Heart left ventricle (tissue), 16 donors: Measurements from ENCODE around the gene ITPRID1. TPM values are rescaled to one million over a fixed set of nuclear protein-coding genes. Genes with fewer than 3 reads are reported as not detected.

Experiments used
- ATAC-seq, 4 donors: fragments of 200-7000 bp; cut with Tn5 transposase; one replicate each; pipeline ENCODE4 v1.9.1; 2020 to 2022; ENCODE audit warnings: moderate library complexity in 4 of 4, mild to moderate bottlenecking in 3 of 4, moderate number of reproducible peaks in 1 of 4
- DNase-seq, 5 donors: peaks; one replicate each; pipeline ENCODE4 v3.0.0-alpha.2; 2020
- H3K27ac ChIP-seq, 12 donors: fragments of 200-600 bp; sonication (generic) in 4 of 12; one replicate each; pipeline versions ENCODE4 v1.5.0 to v1.8.0; 2016 to 2022; ENCODE audit warnings: mild to moderate bottlenecking in 2 of 12
- H3K27me3 ChIP-seq, 9 donors: fragments of 200-600 bp; sonication (generic) in 2 of 9; one replicate each; pipeline versions ENCODE4 v1.5.1 to v1.8.0; 2016 to 2022; ENCODE audit warnings: mild to moderate bottlenecking in 3 of 9
- H3K36me3 ChIP-seq, 9 donors: fragments of 200-600 bp; sonication (generic) in 2 of 9; one replicate each; pipeline versions ENCODE4 v1.5.0 to v1.8.0; 2018 to 2022; ENCODE audit warnings: mild to moderate bottlenecking in 2 of 9
- H3K4me1 ChIP-seq, 12 donors: fragments of 200-600 bp; sonication (generic) in 4 of 12; one replicate each; pipeline versions ENCODE4 v1.5.0 to v1.8.0; 2016 to 2022; ENCODE audit warnings: mild to moderate bottlenecking in 3 of 12
- H3K4me3 ChIP-seq, 12 donors: fragments of 200-600 bp; sonication (generic) in 4 of 12; one replicate each; pipeline versions ENCODE4 v1.5.0 to v1.8.0; 2017 to 2022; ENCODE audit warnings: mild to moderate bottlenecking in 9 of 12, moderate library complexity in 4 of 12
- H3K9me3 ChIP-seq, 12 donors: fragments of 200-600 bp; sonication (generic) in 4 of 12; one replicate each; pipeline versions ENCODE4 v1.5.0 to v1.8.0; 2016 to 2022; ENCODE audit warnings: mild to moderate bottlenecking in 1 of 12
- POLR2A ChIP-seq, 2 donors: fragments of 450-650 bp; IDR thresholded peaks; one replicate each; pipeline ENCODE4 v1.6.1; 2017; ENCODE audit warnings: antibody characterized with exemption in 2 of 2, mild to moderate bottlenecking in 2 of 2, moderate library complexity in 2 of 2
- WGBS, 4 donors: extraction: QIAGEN DNeasy Blood & Tissue Kit in 2 of 4; methylation state at CpG; one replicate each; pipeline versions ENCODE4 v1.1.5 to v1.1.7; 2013 to 2018; 5-methylcytosine and 5-hydroxymethylcytosine counted together
- intact Hi-C, 10 donors: fragments of 100-400 bp; cut with DNase I; formaldehyde crosslinking; loops; one replicate each; pipeline versions ENCODE4 v1.11.1 to v1.14.2; 2022
- polyA plus RNA-seq, 2 donors: library from polyadenylated mRNA; stranded (reverse); fragments of 200-250 nt; gene quantifications; one replicate each; pipeline ENCODE4 v1.2.3, GENCODE V29; 2013
- total RNA-seq, 9 donors: library from RNA; depleted of rRNA in 2 of 9; stranded (reverse); fragments of >200 nt in 2 of 9; fragmentation: NEBNext Ultra II Directional in 3 of 9; extraction: Animal tissue kit (Norgen Biotek cat#: 25700) in 3 of 9; gene quantifications; one replicate each; pipeline versions ENCODE4 v1.1.0 to v1.2.4, GENCODE V29; 2016 to 2023
- TF ChIP-seq, protein P1 (sequence below), 12 donors: fragments of 200-600 bp; sonication (generic) in 4 of 12; IDR thresholded peaks; one replicate each; pipeline versions ENCODE4 v1.5.0 to v1.8.0; 2018 to 2022; ENCODE audit warnings: antibody characterized with exemption in 12 of 12, mild to moderate bottlenecking in 5 of 12
- donor health status: ischemic (EF 13 %, LVEDD 7.1; RV severe dilation, severe dysfunction).
- donor health status: healthy with polysubstance abuse.
- donor health status: DM: no; HTN: yes; CAD: no.
- donor health status: DM: no; HTN: no; CAD: no.
- donor health status: ischemic (EF 25% LVEDD 6.9; RV normal size, moderate dysfunction).
- donor health status: ischemic (EF 25% LVEDD 5.7; RV mildly dilated, moderate dysfunction).
- donor health status: healthy.
- donor health status: DM: yes; HTN: yes; CAD: no.
- donor health status: ischemic (EF 35%, LVEDD 5.7; RV mildly dilated, moderate dysfunction).
- donor health status: nonischemic (EF 11% LVEDD 7.7; RV severe dilation, severe dysfunction).
- donor health status: DM: yes; HTN: yes; CAD: no.
- donor health status: PGD.
- donor health status: ischemic (EF 29% LVEDD 5.4; RV normal size, mild dysfunction).
- donor health status: nonischemic (EF 23%, LVEDD 6.1; RV moderate dilation, normal function).

ITPRID1 gene
- total and polyA plus RNA-seq, 11 donors = 0.19 TPM; not detected in 10

- TF ChIP-seq, protein P1, sequence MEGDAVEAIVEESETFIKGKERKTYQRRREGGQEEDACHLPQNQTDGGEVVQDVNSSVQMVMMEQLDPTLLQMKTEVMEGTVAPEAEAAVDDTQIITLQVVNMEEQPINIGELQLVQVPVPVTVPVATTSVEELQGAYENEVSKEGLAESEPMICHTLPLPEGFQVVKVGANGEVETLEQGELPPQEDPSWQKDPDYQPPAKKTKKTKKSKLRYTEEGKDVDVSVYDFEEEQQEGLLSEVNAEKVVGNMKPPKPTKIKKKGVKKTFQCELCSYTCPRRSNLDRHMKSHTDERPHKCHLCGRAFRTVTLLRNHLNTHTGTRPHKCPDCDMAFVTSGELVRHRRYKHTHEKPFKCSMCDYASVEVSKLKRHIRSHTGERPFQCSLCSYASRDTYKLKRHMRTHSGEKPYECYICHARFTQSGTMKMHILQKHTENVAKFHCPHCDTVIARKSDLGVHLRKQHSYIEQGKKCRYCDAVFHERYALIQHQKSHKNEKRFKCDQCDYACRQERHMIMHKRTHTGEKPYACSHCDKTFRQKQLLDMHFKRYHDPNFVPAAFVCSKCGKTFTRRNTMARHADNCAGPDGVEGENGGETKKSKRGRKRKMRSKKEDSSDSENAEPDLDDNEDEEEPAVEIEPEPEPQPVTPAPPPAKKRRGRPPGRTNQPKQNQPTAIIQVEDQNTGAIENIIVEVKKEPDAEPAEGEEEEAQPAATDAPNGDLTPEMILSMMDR (IDR thresholded peaks at IDR 0.05) = peak in 8 of 12 donors; percentile 10 to 39 (median 32)
- no peak for TF ChIP-seq POLR2A (IDR thresholded peaks at IDR 0.05)
- H3K36me3 ChIP-seq = no peaks in the 10 kb centered on the region
- H3K27ac ChIP-seq = no peak overlapping the region
- intact Hi-C loops = loop anchor here in 7 of 10 donors (2.0 to 10.0 kb wide), 5 partner anchors 87 to 559 kb away; no protein-coding TSS in a partner anchor
- no peaks in the 10 kb centered on the region for H3K27me3 ChIP-seq
- 93 to 96% (median 94%) methylated on average over 1 of the region's 1 CpG for WGBS, 4 donors
- no peaks in the 10 kb centered on the region for H3K9me3 ChIP-seq
- ATAC-seq (no peak), DNase-seq (no peak)
- no peaks in the 10 kb centered on the region for H3K4me1 ChIP-seq
- H3K4me3 ChIP-seq = no peak overlapping the region
Measured at GRCh38 chr7:31648288-31648687, 134.4 kb downstream of the ITPRID1 start.

DNA sequence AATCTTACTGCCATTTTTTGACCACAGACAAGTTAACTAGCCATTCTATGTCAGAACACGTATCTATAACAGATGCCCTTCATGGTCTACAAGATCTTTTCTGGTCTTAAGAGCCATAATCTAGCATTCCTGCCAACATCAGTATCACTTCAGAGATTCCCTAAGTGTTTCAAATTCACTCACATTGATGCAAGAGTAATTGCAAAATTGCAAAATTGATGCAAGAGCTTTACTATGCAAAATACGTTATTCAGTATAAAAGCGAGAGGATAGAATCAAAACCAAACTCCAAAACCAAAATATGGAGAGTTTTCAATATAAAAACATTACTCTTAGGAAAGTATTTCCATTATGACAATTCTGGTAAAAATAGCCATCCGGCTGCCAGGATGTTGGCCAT lies 135.0 kb downstream of the ITPRID1 start:
- Histone ChIP-seq H3K27me3 (no peaks in the 10 kb centered on the region), H3K4me1 (no peaks in the 10 kb centered on the region), H3K9me3 (no peaks in the 10 kb centered on the region), H3K27ac (no peak overlapping the region), H3K4me3 (no peak overlapping the region), H3K36me3 (no peaks in the 10 kb centered on the region)
- DNase-seq = no peak
- 85 to 93% (median 88%) methylated on average over 4 of the region's 4 CpGs for WGBS, 4 donors
- TF ChIP-seq POLR2A (IDR thresholded peaks at IDR 0.05) = no peak
- TF ChIP-seq, protein P1 (IDR thresholded peaks at IDR 0.05) = no peak
- intact Hi-C loops = loop anchor here in 8 of 10 donors (1.0 to 10.0 kb wide), 6 partner anchors 13 to 558 kb away; no protein-coding TSS in a partner anchor
- no peak for ATAC-seq

DNA sequence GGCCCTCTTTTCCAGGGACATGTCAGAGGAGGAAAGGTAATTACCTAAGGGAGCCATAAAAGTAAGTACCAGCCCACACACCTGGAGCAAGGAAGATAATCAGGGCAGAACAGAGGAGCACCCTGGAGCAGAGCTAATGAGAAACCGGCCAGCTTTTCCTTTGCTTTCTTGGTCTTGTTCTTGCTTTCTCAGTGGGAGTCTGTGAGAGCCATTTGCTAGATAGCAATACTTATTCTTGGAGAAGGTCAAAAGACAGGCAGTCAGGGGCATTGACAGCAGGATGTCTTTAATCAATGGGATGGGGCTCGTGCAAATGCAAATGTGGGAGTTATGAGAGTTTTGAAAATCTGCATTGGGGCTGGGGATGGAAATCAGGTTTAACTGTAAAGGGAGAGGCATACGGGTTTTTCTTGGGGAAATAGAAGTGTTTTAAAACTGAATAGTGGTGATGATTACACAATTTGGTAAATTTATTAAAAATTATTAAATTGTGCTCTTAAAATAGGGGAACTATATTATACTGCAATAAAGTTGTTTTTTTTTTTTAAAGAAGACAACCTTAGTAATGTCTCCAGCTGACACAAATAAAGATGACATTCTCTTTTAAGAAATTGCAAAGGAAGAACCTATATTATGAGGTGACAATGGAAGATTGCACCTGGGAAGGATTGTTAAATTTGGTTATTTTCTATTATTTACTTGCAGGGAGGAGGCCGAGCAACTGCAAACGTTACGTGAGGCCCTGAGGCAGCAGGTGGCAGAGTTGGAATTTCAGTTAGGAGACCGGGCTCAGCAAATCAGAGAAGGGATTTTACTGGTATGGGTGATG lies 137.6 kb downstream of the ITPRID1 start:
- H3K27me3 ChIP-seq = no peaks in the 10 kb centered on the region
- WGBS, 4 donors = 57 to 66% (median 62%) methylated on average over 7 of the region's 7 CpGs
- H3K27ac ChIP-seq = no peak overlapping the region
- no peaks in the 10 kb centered on the region for H3K9me3 ChIP-seq
- H3K4me3 ChIP-seq = no peak overlapping the region
- intact Hi-C loops = loop anchor here in 3 of 10 donors (5.0 to 10.0 kb wide), 3 partner anchors 81 to 556 kb away; no protein-coding TSS in a partner anchor
- no peak for DNase-seq
- TF ChIP-seq POLR2A (IDR thresholded peaks at IDR 0.05) = no peak
- TF ChIP-seq, protein P1 (IDR thresholded peaks at IDR 0.05) = no peak
- H3K36me3 ChIP-seq = no peaks in the 10 kb centered on the region
- H3K4me1 ChIP-seq = no peaks in the 10 kb centered on the region
- no peak for ATAC-seq

- DNase-seq (no peak), ATAC-seq (no peak)
- no peaks in the 10 kb centered on the region for H3K4me1 ChIP-seq
- TF ChIP-seq, protein P1 (IDR thresholded peaks at IDR 0.05) = no peak
- no peak for TF ChIP-seq POLR2A (IDR thresholded peaks at IDR 0.05)
- intact Hi-C loops = loop anchor here in 3 of 10 donors (5.0 to 10.0 kb wide), 3 partner anchors 80 to 555 kb away; no protein-coding TSS in a partner anchor
- H3K27me3 ChIP-seq = no peaks in the 10 kb centered on the region
- H3K27ac ChIP-seq = no peak overlapping the region
- no peak overlapping the region for H3K4me3 ChIP-seq
- no peaks in the 10 kb centered on the region for H3K9me3 ChIP-seq
- no peaks in the 10 kb centered on the region for H3K36me3 ChIP-seq
Measured at GRCh38 chr7:31652063-31652326, 138.1 kb downstream of the ITPRID1 start.
